Nephron (organoid): Measurements from ENCODE around the gene MYO18B.

Experiments used
- H3K27ac Mint-ChIP-seq, 3 experiments: 2 replicates each; pipeline ENCODE4 v1.8.0; 2020; ENCODE audit warnings: mixed read lengths in 3 of 3, mild to moderate bottlenecking in 2 of 3, moderate library complexity in 1 of 3
- H3K27me3 Mint-ChIP-seq: 2 replicates; pipeline ENCODE4 v1.8.0; 2021; ENCODE audit warnings: low read depth, mild to moderate bottlenecking, moderate library complexity, mixed read lengths
- H3K36me3 Mint-ChIP-seq: 2 replicates; pipeline ENCODE4 v1.8.0; 2020; ENCODE audit warnings: low read depth, mixed read lengths
- H3K4me1 Mint-ChIP-seq: 2 replicates; pipeline ENCODE4 v1.8.0; 2020; ENCODE audit warnings: mixed read lengths
- H3K4me3 Mint-ChIP-seq, 3 experiments: 2 replicates each; pipeline ENCODE4 v1.8.0; 2020; ENCODE audit warnings: mild to moderate bottlenecking in 3 of 3, mixed read lengths in 3 of 3, moderate library complexity in 2 of 3
- H3K9me3 Mint-ChIP-seq: 2 replicates; pipeline ENCODE4 v1.8.0; 2020; ENCODE audit warnings: mixed read lengths
- CTCF ChIP-seq, 3 experiments: fragments of 200-600 bp; sonication (generic); IDR thresholded peaks; one replicate each; pipeline ENCODE4 v1.5.0; 2021; ENCODE audit warnings: antibody characterized with exemption in 3 of 3; ENCODE audit not compliant: unreplicated experiment in 3 of 3

Gene MYO18B

GRCh38 chr22:25922141-25922540, 180.2 kb downstream of the MYO18B start:
- TF ChIP-seq CTCF (IDR thresholded peaks at IDR 0.05; ENCODE audit: unreplicated experiment in 3 of 3) = no peak
- H3K9me3 Mint-ChIP-seq = peaks cover 2% of the 10 kb centered on the region
- peaks cover 24% of the 10 kb centered on the region for H3K27me3 Mint-ChIP-seq
- H3K36me3 Mint-ChIP-seq = peaks cover 3% of the 10 kb centered on the region
- no peaks in the 10 kb centered on the region for H3K4me1 Mint-ChIP-seq
- H3K4me3 Mint-ChIP-seq = no peak overlapping the region
- H3K27ac Mint-ChIP-seq = no peak overlapping the region

DNA sequence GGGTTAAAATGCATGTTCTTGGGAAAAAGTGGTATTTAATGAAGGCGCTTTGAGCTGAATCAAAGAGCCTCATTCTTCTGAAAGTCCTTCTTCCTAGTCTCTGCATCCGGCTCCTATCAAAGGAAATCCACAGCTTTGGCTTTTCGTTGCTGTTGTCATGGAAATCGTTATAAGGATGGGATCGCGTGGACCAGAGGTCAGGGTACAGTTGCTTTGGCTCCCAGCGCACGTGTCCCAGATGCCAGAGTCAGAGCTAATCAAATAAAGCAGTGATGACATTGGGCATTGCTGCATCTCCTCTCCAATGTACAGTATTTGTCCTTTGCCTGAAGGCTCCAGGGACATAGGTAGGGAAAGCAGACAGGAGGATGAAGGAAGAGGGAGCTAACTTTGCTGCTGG, 181.9 kb downstream of the MYO18B start:
- no peak for TF ChIP-seq CTCF (IDR thresholded peaks at IDR 0.05; ENCODE audit: unreplicated experiment in 3 of 3)
- no peak overlapping the region for H3K4me3 Mint-ChIP-seq
- no peak overlapping the region for H3K27ac Mint-ChIP-seq
- peaks cover 2% of the 10 kb centered on the region for H3K9me3 Mint-ChIP-seq
- H3K27me3 Mint-ChIP-seq = peaks cover 38% of the 10 kb centered on the region
- peaks cover 4% of the 10 kb centered on the region for H3K4me1 Mint-ChIP-seq
- H3K36me3 Mint-ChIP-seq = peaks cover 3% of the 10 kb centered on the region

- no peak for TF ChIP-seq CTCF (IDR thresholded peaks at IDR 0.05; ENCODE audit: unreplicated experiment in 3 of 3)
- H3K4me3 Mint-ChIP-seq = no peak overlapping the region
- peaks cover 4% of the 10 kb centered on the region for H3K4me1 Mint-ChIP-seq
- no peaks in the 10 kb centered on the region for H3K36me3 Mint-ChIP-seq
- H3K9me3 Mint-ChIP-seq = peaks cover 2% of the 10 kb centered on the region
- H3K27ac Mint-ChIP-seq = no peak overlapping the region
- peaks cover 53% of the 10 kb centered on the region for H3K27me3 Mint-ChIP-seq
Observed at GRCh38 chr22:25928038-25928437, 186.1 kb downstream of the MYO18B start.

- Mint-ChIP-seq H3K4me3 (no peak overlapping the region), H3K36me3 (no peaks in the 10 kb centered on the region), H3K27ac (no peak overlapping the region), H3K4me1 (peaks cover 4% of the 10 kb centered on the region), H3K27me3 (peaks cover 48% of the 10 kb centered on the region), H3K9me3 (peaks cover 4% of the 10 kb centered on the region)
- no peak for TF ChIP-seq CTCF (IDR thresholded peaks at IDR 0.05; ENCODE audit: unreplicated experiment in 3 of 3)
Observed at GRCh38 chr22:25929321-25929878, 187.4 kb downstream of the MYO18B start.

DNA sequence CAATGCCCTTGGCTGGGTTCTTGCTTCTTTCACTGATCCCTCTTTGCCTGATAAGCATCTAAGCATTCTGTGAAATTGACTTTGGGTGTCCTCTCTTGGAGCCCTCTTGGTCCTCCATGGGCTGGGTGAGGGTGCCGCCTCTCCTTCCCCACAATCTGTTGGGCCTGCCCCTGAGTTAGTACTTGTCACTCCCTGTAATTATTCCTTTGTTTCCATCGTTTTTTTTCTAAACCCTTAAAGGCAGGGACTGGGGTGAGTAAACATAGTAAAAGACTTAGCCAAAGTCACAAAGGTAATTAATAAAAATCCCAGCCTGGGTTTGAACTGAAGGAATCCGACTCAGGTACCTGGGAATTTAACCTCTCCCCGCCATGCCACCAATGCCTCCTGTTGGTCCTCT, 188.1 kb downstream of the MYO18B start:
- Mint-ChIP-seq H3K27ac (no peak overlapping the region), H3K4me1 (peaks cover 4% of the 10 kb centered on the region), H3K27me3 (peaks cover 48% of the 10 kb centered on the region)

More for the DNA sequence above, 188.1 kb downstream of the MYO18B start:
- no peak for TF ChIP-seq CTCF (IDR thresholded peaks at IDR 0.05; ENCODE audit: unreplicated experiment in 3 of 3)
- H3K9me3 Mint-ChIP-seq = peaks cover 4% of the 10 kb centered on the region
- H3K36me3 Mint-ChIP-seq = no peaks in the 10 kb centered on the region
- H3K4me3 Mint-ChIP-seq = no peak overlapping the region
